GM23338 (cell line): ENCODE data around the gene PLCL1.

Experiments
- CTCF ChIP-seq, 2 experiments: fragments of 200-600 bp in 1 of 2; sonication (generic) in 1 of 2; conservative IDR thresholded peaks; 2 replicates each; pipeline versions ENCODE4 v1.5.1 to v1.6.1; 2016 to 2017; ENCODE audit warnings: antibody characterized with exemption in 2 of 2, low read depth in 2 of 2, mild to moderate bottlenecking in 2 of 2, moderate library complexity in 1 of 2
- EZH2 ChIP-seq: fragments of 200-600 bp; sonication (generic); IDR thresholded peaks from one replicate; pipeline ENCODE4 v1.8.0; 2017; ENCODE audit warnings: antibody characterized with exemption, mild to moderate bottlenecking, low read depth; ENCODE audit not compliant: unreplicated experiment
- JUNB ChIP-seq: IDR thresholded peaks from one replicate; pipeline ENCODE4 v1.6.1; 2016; ENCODE audit warnings: antibody characterized with exemption; ENCODE audit not compliant: unreplicated experiment
- NANOG ChIP-seq: IDR thresholded peaks from 2 replicates; pipeline ENCODE4 v1.6.1; 2016; ENCODE audit warnings: antibody characterized with exemption, borderline replicate concordance
- POLR2AphosphoS5 ChIP-seq: IDR thresholded peaks from 2 replicates; pipeline ENCODE4 v1.6.1; 2016; ENCODE audit warnings: antibody characterized with exemption, low read depth
- REST ChIP-seq: IDR thresholded peaks from one replicate; pipeline ENCODE4 v1.6.1; 2018; ENCODE audit warnings: antibody characterized with exemption; ENCODE audit not compliant: unreplicated experiment

- TF ChIP-seq CTCF (conservative IDR thresholded peaks at IDR 0.05; ENCODE audit: low read depth in 2 of 2) (peak; percentile 79 to 99), EZH2 (no peak), POLR2AphosphoS5 (no peak), NANOG (no peak), JUNB (no peak), REST (no peak)
Measured at GRCh38 chr2:197786010-197786877, 18.1 kb upstream of the PLCL1 start.
